Measurements from ENCODE around the gene NRF1. TPM values are rescaled to one million over a fixed set of nuclear protein-coding genes. Genes with fewer than 3 reads are reported as not detected.
A peak's percentile ranks its signal among the peaks of the same experiment; 100 is the strongest.
"Not testable (repeated sequence)": the region's sequence is repeated elsewhere in the genome, so short reads cannot be mapped to it uniquely, and the experiment has no call there.

NRF1 gene
- total RNA-seq, 1 experiment from 2014 or later = 6.7 TPM

DNA sequence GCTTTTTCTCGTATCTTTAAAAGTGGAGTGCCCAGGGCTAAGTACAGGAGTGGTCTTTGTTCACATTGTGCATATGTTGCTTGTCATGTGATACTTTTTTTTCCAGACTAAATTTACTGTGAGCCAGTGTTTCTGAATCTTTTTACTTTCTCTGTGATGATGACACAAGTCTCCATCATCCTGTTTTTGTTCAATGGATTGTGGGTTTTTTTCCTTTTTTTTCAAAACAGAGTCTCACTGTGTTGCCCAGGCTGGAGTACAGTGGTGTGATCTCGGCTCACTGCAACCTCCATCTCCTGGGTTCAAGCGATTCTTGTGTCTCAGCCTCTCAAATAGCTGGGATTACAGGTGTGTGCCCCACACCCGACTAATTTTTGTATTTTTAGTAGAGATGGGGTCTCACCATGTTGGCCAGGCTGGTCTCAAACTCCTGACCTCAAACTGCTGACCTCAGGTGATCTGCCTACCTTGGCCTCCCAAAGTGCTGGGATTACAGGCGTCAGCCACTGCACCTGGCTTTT, 24.6 kb downstream of the NRF1 start:
- in situ Hi-C loops (cut with HindIII; ENCODE audit: low pct_unique_long_range_greater_than_20kb, low sequenced_read_pairs) = not testable (repeated sequence)
- DNase-seq (ENCODE audit: low read depth, low spot score) = peak; percentile 46

DNA sequence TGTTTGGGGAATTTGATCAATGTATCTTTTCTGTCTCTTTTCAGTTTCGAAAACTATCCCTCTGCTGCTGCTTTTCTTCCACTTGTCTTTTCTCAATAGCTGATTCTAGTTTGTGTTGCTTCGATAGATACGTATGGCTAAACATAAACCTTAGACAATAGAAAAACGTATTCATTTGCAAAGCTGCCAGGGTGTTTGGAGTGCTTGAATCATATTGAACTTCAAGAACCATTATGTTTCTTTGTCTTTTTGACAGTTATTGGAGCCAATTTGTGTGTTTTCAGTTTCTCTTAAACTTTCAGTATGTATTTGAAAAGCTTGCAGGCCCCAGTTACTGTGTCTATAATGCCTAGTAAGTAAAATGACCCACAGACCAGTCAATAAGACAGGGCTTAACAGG, 25.1 kb downstream of the NRF1 start:
- in situ Hi-C loops (cut with HindIII; ENCODE audit: low pct_unique_long_range_greater_than_20kb, low sequenced_read_pairs) = no loop called here

DNA sequence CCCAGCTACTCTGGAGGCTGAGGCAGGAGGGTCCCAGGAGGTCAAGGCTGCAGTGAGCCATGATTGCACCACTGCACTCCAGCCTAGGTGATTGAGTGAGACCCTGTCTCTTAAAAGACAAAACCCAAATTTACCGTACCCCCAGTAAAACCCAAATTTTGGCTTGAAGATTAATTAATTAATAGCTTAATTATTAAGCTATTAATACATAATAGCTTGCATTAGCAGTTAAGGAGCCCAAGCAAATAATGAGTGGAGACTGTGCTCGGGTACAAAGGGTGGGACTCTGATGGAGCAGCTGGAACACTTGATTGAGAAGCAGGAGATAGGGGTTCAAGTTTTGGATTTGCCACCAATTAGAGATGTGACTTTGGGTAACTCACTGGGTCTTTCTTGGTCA, 28.9 kb downstream of the NRF1 start:
- in situ Hi-C loops (cut with HindIII; ENCODE audit: low pct_unique_long_range_greater_than_20kb, low sequenced_read_pairs) = no loop called here
- DNase-seq (ENCODE audit: low read depth, low spot score) = no peak

More for the DNA sequence above, 25.1 kb downstream of the NRF1 start:
- DNase-seq (ENCODE audit: low read depth, low spot score) = no peak

- in situ Hi-C loops (cut with HindIII; ENCODE audit: low pct_unique_long_range_greater_than_20kb, low sequenced_read_pairs) = no loop called here
Measured at GRCh38 chr7:129642871-129643549, 31.5 kb downstream of the NRF1 start.

GRCh38 chr7:129643550-129644170, 32.1 kb downstream of the NRF1 start:
- in situ Hi-C loops (cut with HindIII; ENCODE audit: low pct_unique_long_range_greater_than_20kb, low sequenced_read_pairs) = no loop called here
- peak; percentile 52 for DNase-seq (ENCODE audit: low read depth, low spot score)

More at GRCh38 chr7:129642871-129643549, 31.5 kb downstream of the NRF1 start:
- DNase-seq (ENCODE audit: low read depth, low spot score) = peak; percentile 66

DNA sequence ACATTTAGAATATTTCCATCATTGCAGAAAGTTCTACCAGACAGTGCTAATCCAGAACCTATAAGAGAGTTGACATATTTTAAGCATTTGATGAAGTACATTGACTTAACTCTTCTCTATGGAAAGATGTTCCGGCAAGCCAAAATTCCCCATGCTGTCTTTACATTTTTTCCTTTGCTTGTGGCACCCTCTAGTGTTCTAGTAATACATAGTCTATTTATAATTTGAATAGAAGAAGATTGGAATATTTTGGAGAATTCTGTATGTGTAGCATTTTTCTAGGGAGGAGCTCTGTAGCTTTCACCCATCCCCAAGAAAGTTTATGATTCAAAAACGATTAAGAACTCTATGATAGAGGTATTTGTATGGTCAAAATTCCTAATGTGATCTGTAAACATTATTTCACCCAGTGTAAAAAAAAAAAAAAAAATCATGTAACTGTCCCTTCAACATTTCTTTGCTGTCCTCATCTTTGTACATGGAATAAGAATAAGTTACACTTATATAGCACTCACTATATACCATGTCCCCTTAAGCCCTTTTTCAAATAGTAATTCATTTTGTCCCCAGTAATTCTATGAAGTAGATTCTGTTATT, 33.2 kb downstream of the NRF1 start:
- peak; percentile 81 for DNase-seq (ENCODE audit: low read depth, low spot score)
- in situ Hi-C loops (cut with HindIII; ENCODE audit: low pct_unique_long_range_greater_than_20kb, low sequenced_read_pairs) = no loop called here

GRCh38 chr7:129646369-129647021, 35.0 kb downstream of the NRF1 start:
- no peak for DNase-seq (ENCODE audit: low read depth, low spot score)
- in situ Hi-C loops (cut with HindIII; ENCODE audit: low pct_unique_long_range_greater_than_20kb, low sequenced_read_pairs) = no loop called here

DNA sequence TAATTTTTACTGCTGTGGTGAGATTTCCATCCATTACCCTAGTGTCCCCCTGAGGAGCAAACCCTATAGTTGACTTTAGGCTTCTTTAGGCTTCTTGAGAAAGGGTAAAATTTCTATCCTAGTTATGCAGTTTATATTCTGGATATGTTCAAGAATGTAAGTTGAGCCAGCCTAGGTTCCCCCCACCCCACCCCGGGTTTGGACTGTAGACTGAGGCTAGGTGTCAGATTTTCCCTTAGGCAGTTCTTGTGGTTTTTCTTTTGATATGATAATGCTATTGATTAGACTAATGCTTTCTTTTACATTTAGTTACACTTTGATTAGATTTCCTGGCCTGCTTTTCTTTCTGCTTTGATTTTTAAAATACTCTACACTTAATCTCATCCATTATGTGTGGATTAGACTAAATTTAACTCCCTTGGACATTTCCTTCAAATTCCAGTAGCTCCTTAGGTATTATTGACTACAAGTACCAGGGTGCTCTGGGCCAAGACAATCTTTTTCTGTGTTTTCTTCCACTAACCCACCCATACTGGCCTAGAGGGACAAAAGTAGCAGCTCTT, 37.7 kb downstream of the NRF1 start:
- in situ Hi-C loops (cut with HindIII; ENCODE audit: low pct_unique_long_range_greater_than_20kb, low sequenced_read_pairs) = no loop called here
- no peak for DNase-seq (ENCODE audit: low read depth, low spot score)

DNA sequence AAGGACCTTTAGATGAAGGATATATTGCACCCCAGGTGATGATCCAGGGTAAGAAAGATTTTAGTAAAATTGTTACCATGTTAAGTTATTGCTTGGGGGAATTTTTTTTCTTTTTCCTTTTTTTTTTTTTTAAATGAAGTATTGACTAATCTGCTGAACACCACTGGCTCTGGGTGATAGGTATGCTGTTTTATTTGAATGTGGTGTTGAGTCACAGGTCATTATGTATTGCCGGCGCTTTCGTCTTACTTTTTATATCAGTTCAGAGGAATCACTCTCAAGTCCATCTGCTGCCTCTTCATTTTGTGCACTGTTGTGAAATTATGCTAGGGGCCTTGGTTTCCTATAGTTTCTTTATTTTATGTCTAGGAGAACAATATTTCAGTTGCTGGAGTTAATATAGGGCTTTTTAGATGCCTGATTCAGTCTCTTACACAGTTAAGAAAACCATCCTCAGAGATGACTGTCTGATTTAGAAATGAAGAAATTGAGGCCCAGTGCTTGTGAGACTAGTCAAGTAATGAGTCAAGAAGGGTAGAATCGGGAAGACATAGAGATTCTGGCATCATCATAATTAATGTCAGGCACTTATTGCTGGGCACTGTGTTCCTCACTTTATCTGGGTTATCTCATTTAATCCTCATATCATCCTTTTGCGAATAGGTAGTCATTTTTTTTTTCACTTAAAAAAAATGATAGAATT, 38.7 kb downstream of the NRF1 start:
- no peak for DNase-seq (ENCODE audit: low read depth, low spot score)
- in situ Hi-C loops (cut with HindIII; ENCODE audit: low pct_unique_long_range_greater_than_20kb, low sequenced_read_pairs) = no loop called here

GRCh38 chr7:129652914-129653313, 41.4 kb downstream of the NRF1 start:
- in situ Hi-C loops (cut with HindIII; ENCODE audit: low pct_unique_long_range_greater_than_20kb, low sequenced_read_pairs) = no loop called here
- no peak for DNase-seq (ENCODE audit: low read depth, low spot score)

GRCh38 chr7:129655811-129656210, 44.3 kb downstream of the NRF1 start:
- no peak for DNase-seq (ENCODE audit: low read depth, low spot score)
- in situ Hi-C loops (cut with HindIII; ENCODE audit: low pct_unique_long_range_greater_than_20kb, low sequenced_read_pairs) = no loop called here

DNA sequence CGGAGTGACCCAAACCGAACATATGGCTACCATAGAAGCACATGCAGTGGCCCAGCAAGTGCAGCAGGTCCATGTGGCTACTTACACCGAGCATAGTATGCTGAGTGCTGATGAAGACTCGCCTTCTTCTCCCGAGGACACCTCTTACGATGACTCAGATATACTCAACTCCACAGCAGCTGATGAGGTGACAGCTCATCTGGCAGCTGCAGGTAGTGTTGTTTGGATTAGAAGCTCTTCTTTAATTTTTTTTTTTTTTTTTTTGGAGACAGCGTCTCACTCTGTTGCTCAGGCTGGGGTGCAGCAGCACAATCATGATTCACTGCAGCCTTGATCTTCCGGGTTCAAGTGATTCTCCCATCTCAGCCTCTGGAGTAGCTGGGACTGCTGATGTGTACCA, 45.8 kb downstream of the NRF1 start:
- no peak for DNase-seq (ENCODE audit: low read depth, low spot score)
- in situ Hi-C loops (cut with HindIII; ENCODE audit: low pct_unique_long_range_greater_than_20kb, low sequenced_read_pairs) = no loop called here

- DNase-seq (ENCODE audit: low read depth, low spot score); in situ Hi-C loops (cut with HindIII; ENCODE audit: low pct_unique_long_range_greater_than_20kb, low sequenced_read_pairs): not testable (repeated sequence)
Measured at GRCh38 chr7:129659907-129660306, 48.4 kb downstream of the NRF1 start.

DNA sequence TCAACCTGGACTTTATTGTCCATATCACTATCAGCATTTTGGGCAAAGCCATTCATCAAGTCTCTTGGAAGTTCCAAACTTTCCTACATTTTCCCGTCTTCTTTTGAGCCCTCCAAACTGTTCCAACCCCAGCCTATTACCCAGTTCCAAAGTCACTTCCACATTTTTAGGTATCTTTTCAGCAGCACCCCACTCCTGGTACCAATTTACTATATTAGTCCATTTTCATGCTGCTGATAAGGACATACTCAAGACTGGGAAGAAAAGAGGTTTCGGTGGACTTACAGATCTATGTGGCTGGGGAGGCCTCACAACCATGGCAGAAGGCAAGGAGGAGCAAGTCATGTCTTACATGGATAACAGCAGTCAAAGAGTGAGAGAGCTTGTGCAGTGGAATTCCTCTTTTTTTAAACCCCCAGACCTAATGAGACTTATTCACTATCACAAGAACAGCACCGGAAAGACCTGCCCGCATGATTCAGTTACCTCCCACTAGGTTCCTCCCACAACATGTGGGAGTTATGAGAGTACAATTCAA, 50.2 kb downstream of the NRF1 start:
- no peak for DNase-seq (ENCODE audit: low read depth, low spot score)
- in situ Hi-C loops (cut with HindIII; ENCODE audit: low pct_unique_long_range_greater_than_20kb, low sequenced_read_pairs) = no loop called here

DNA sequence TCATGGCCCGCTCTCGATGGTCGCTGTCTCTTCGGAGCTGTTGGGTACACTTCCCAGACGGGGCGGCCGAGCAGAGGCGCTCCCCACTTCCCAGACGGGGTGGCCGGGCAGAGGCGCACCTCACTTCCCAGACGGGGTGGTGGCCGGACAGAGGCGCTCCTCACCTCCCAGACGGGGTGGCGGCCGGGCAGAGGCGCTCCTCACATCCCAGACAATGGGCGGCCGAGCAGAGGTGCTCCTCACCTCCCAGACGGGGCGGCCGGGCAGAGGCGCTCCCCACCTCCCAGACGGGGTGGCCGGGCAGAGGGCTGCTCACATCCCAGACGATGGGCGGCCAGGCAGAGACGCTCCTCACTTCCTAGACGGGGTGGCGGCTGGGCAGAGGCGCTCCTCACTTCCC, 51.7 kb downstream of the NRF1 start:
- in situ Hi-C loops (cut with HindIII; ENCODE audit: low pct_unique_long_range_greater_than_20kb, low sequenced_read_pairs) = not testable (repeated sequence)

GRCh38 chr7:129664029-129665012, 52.8 kb downstream of the NRF1 start:
- peak; percentile 85 for DNase-seq (ENCODE audit: low read depth, low spot score)
- in situ Hi-C loops (cut with HindIII; ENCODE audit: low pct_unique_long_range_greater_than_20kb, low sequenced_read_pairs) = no loop called here

More for the DNA sequence above, 51.7 kb downstream of the NRF1 start:
- not testable (repeated sequence) for DNase-seq (ENCODE audit: low read depth, low spot score)

Measured in SK-MEL-5 (cell line).